Liver (tissue), 9 donors: ENCODE data around the gene ITGB2. TPM values are rescaled to one million over a fixed set of nuclear protein-coding genes. Genes with fewer than 3 reads are reported as not detected.

ENCODE experiments used
- DNase-seq: peaks from one replicate; pipeline ENCODE4 v3.0.0-alpha.2; 2017; ENCODE audit warnings: low spot score
- H3K27ac ChIP-seq, 2 donors: one replicate each; pipeline ENCODE4 v1.7.0; 2013; ENCODE audit warnings: inconsistent platforms in 2 of 2, low read length in 2 of 2, control low read depth in 1 of 2, low read depth in 1 of 2, mild to moderate bottlenecking in 1 of 2
- H3K27me3 ChIP-seq, 4 donors: one replicate each; pipeline versions ENCODE4 v1.6.1 to v1.7.0; 2013; ENCODE audit warnings: low read length in 3 of 4, inconsistent platforms in 1 of 4, mild to moderate bottlenecking in 1 of 4, moderate library complexity in 1 of 4; ENCODE audit not compliant: control insufficient read depth in 4 of 4, insufficient read depth in 4 of 4
- H3K36me3 ChIP-seq, 4 donors: one replicate each; pipeline versions ENCODE4 v1.6.1 to v1.7.0; 2013; ENCODE audit warnings: low read length in 3 of 4, mild to moderate bottlenecking in 3 of 4, low read depth in 1 of 4, moderate library complexity in 1 of 4; ENCODE audit not compliant: control insufficient read depth in 4 of 4, insufficient read depth in 3 of 4
- H3K4me1 ChIP-seq, 4 donors: one replicate each; pipeline versions ENCODE4 v1.6.1 to v1.7.0; 2013; ENCODE audit warnings: low read length in 3 of 4, mild to moderate bottlenecking in 3 of 4, moderate library complexity in 1 of 4; ENCODE audit not compliant: control insufficient read depth in 4 of 4, insufficient read depth in 4 of 4
- H3K4me3 ChIP-seq, 3 donors: one replicate each; pipeline versions ENCODE4 v1.6.1 to v1.7.0; 2013; ENCODE audit warnings: low read length in 3 of 3, control low read depth in 1 of 3, low read depth in 1 of 3, mild to moderate bottlenecking in 1 of 3
- H3K9ac ChIP-seq, 2 donors: one replicate each; pipeline ENCODE4 v1.7.0; 2013; ENCODE audit warnings: low read length in 2 of 2, mild to moderate bottlenecking in 2 of 2, moderate library complexity in 2 of 2, control low read depth in 1 of 2, low read depth in 1 of 2
- H3K9me3 ChIP-seq, 4 donors: one replicate each; pipeline versions ENCODE4 v1.6.1 to v1.7.0; 2013; ENCODE audit warnings: low read length in 3 of 4; ENCODE audit not compliant: control insufficient read depth in 4 of 4
- EGR1 ChIP-seq, 2 donors: IDR thresholded peaks; 2 replicates each; pipeline ENCODE4 v1.6.1; 2016 to 2018; ENCODE audit warnings: antibody characterized with exemption in 2 of 2, low read depth in 2 of 2
- FOXA1 ChIP-seq: IDR thresholded peaks from 2 replicates; pipeline ENCODE4 v1.6.1; 2016; ENCODE audit warnings: antibody characterized with exemption
- FOXA2 ChIP-seq: IDR thresholded peaks from 2 replicates; pipeline ENCODE4 v1.6.1; 2016; ENCODE audit warnings: antibody characterized with exemption
- GABPA ChIP-seq, 2 donors: IDR thresholded peaks in 1 of 2; conservative IDR thresholded peaks in 1 of 2; 2 replicates each; pipeline ENCODE4 v1.6.1; 2016; ENCODE audit warnings: antibody characterized with exemption in 2 of 2, mild to moderate bottlenecking in 1 of 2, moderate library complexity in 1 of 2
- HNF4A ChIP-seq, 2 donors: conservative IDR thresholded peaks; 2 replicates each; pipeline ENCODE4 v1.6.1; 2016; ENCODE audit warnings: antibody characterized with exemption in 2 of 2, mild to moderate bottlenecking in 2 of 2
- HNF4G ChIP-seq: IDR thresholded peaks from 2 replicates; pipeline ENCODE4 v1.6.1; 2016; ENCODE audit warnings: antibody characterized with exemption
- JUND ChIP-seq, 2 donors: IDR thresholded peaks; 2 replicates each; pipeline ENCODE4 v1.6.1; 2016; ENCODE audit warnings: antibody characterized with exemption in 2 of 2
- NR2F2 ChIP-seq: IDR thresholded peaks from 2 replicates; pipeline ENCODE4 v1.6.1; 2016; ENCODE audit warnings: antibody characterized with exemption
- RAD21 ChIP-seq, 2 donors: IDR thresholded peaks; 2 replicates each; pipeline ENCODE4 v1.6.1; 2016; ENCODE audit warnings: antibody characterized with exemption in 2 of 2, mild to moderate bottlenecking in 2 of 2
- SP1 ChIP-seq: IDR thresholded peaks from 2 replicates; pipeline ENCODE4 v1.6.1; 2018; ENCODE audit warnings: antibody characterized with exemption, mild to moderate bottlenecking
- TAF1 ChIP-seq: conservative IDR thresholded peaks from 2 replicates; pipeline ENCODE4 v1.6.1; 2016; ENCODE audit warnings: antibody characterized with exemption, mild to moderate bottlenecking
- YY1 ChIP-seq: IDR thresholded peaks from 2 replicates; pipeline ENCODE4 v1.6.1; 2016; ENCODE audit warnings: antibody characterized with exemption, mild to moderate bottlenecking
- WGBS: extraction: QIAGEN DNeasy Blood & Tissue Kit; methylation state at CpG from one replicate; pipeline ENCODE4 v1.1.7; 2013; 5-methylcytosine and 5-hydroxymethylcytosine counted together
- polyA plus RNA-seq, 2 donors: library from polyadenylated mRNA; stranded (reverse) in 1 of 2; unstranded in 1 of 2; fragments of 200-250 nt in 1 of 2; fragments of >200 nt in 1 of 2; fragmentation: Nextera tagmentation in 1 of 2; extraction: Ambion mirVana in 1 of 2; gene quantifications; one replicate each; pipeline versions ENCODE4 v1.2.1 to v1.2.3, GENCODE V29; 2013 to 2015
- total RNA-seq, 2 donors: library from RNA; depleted of rRNA; stranded (reverse); fragments of >200 nt; gene quantifications; one replicate each; pipeline ENCODE4 v1.2.3, GENCODE V29; 2014
- TF ChIP-seq, protein P1 (sequence below): IDR thresholded peaks from 2 replicates; pipeline ENCODE4 v1.6.1; 2016; ENCODE audit warnings: antibody characterized with exemption
- TF ChIP-seq, protein P2 (sequence below): IDR thresholded peaks from 2 replicates; pipeline ENCODE4 v1.6.1; 2016; ENCODE audit warnings: antibody characterized with exemption
- TF ChIP-seq, protein P3 (sequence below): fragments of 150-350 bp; IDR thresholded peaks from 2 replicates; pipeline ENCODE4 v1.5.1; 2017; ENCODE audit warnings: improper control_type of control experiment, low read depth, low read length; ENCODE audit not compliant: missing input control
- TF ChIP-seq, protein P4 (sequence below): IDR thresholded peaks from 2 replicates; pipeline ENCODE4 v1.6.1; 2016; ENCODE audit warnings: antibody characterized with exemption, mild to moderate bottlenecking
- TF ChIP-seq, protein P5 (sequence below): IDR thresholded peaks from 2 replicates; pipeline ENCODE4 v1.6.1; 2016; ENCODE audit warnings: antibody characterized with exemption
- donor health status: healthy.
- donor health status: healthy.
- donor health status: healthy.
- donor health status: healthy.
- donor health status: healthy.

ITGB2 gene
- total and polyA plus RNA-seq, 4 donors, result 9.6 to 50.6 (median 28.7) TPM

DNA sequence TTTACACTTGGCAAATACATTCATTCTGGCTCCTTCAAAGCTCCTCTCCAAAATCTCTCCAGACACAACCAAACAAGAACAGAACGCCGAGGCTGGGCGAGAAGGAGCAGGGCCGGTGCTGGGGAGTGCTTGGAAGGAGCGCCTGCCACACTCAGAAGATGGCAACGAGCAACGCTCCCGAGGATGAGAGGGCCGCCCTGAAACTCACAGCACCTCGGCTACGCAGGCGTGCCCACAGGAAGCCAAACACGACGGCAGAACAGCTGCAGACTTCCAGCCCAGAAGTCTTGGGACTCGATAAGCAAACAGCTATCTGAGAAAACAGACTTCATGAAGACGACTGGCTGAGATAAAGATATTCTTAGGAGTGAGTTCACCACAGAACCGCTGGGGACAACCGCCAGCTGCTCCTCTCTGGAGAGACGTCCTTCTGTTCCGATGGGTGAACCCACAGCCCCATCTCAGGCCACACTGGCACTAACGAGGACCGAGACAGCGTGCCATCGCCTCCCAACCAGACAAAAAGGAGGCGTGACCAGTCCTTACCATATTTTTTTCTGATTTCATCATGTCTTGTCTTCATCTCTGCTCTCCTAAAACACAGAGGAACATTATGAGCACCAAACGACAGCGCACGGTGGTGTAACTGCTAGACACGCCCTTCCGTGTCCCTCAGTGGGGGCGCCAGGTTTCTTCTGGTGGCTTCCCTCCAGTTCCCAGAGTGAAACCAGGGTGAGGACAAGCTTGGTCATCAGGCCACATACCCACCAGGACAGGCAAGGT lies 65.8 kb downstream of the ITGB2 start:
- Histone ChIP-seq H3K9ac (no peak overlapping the region), H3K9me3 (no peaks in the 10 kb centered on the region), H3K27ac (no peak overlapping the region), H3K36me3 (peaks cover 20 to 58% (median 49%) of the 10 kb centered on the region in 4 donors), H3K4me3 (no peak overlapping the region), H3K27me3 (no peaks in the 10 kb centered on the region), H3K4me1 (no peaks in the 10 kb centered on the region)
- 89% methylated on average over 31 of the region's 31 CpGs for WGBS
- DNase-seq, result peak; percentile 76
- TF ChIP-seq FOXA2, result no peak
- no peak for TF ChIP-seq HNF4G
- TF ChIP-seq, protein P1, sequence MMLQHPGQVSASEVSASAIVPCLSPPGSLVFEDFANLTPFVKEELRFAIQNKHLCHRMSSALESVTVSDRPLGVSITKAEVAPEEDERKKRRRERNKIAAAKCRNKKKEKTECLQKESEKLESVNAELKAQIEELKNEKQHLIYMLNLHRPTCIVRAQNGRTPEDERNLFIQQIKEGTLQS, result no peak
- TF ChIP-seq YY1, result no peak
- TF ChIP-seq, protein P2, sequence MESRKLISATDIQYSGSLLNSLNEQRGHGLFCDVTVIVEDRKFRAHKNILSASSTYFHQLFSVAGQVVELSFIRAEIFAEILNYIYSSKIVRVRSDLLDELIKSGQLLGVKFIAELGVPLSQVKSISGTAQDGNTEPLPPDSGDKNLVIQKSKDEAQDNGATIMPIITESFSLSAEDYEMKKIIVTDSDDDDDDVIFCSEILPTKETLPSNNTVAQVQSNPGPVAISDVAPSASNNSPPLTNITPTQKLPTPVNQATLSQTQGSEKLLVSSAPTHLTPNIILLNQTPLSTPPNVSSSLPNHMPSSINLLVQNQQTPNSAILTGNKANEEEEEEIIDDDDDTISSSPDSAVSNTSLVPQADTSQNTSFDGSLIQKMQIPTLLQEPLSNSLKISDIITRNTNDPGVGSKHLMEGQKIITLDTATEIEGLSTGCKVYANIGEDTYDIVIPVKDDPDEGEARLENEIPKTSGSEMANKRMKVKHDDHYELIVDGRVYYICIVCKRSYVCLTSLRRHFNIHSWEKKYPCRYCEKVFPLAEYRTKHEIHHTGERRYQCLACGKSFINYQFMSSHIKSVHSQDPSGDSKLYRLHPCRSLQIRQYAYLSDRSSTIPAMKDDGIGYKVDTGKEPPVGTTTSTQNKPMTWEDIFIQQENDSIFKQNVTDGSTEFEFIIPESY, result no peak
- no peak for TF ChIP-seq FOXA1
- TF ChIP-seq SP1, result no peak
- TF ChIP-seq, protein P3, sequence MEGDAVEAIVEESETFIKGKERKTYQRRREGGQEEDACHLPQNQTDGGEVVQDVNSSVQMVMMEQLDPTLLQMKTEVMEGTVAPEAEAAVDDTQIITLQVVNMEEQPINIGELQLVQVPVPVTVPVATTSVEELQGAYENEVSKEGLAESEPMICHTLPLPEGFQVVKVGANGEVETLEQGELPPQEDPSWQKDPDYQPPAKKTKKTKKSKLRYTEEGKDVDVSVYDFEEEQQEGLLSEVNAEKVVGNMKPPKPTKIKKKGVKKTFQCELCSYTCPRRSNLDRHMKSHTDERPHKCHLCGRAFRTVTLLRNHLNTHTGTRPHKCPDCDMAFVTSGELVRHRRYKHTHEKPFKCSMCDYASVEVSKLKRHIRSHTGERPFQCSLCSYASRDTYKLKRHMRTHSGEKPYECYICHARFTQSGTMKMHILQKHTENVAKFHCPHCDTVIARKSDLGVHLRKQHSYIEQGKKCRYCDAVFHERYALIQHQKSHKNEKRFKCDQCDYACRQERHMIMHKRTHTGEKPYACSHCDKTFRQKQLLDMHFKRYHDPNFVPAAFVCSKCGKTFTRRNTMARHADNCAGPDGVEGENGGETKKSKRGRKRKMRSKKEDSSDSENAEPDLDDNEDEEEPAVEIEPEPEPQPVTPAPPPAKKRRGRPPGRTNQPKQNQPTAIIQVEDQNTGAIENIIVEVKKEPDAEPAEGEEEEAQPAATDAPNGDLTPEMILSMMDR, result no peak
- no peak for TF ChIP-seq NR2F2
- TF ChIP-seq GABPA (IDR thresholded peaks at IDR 0.05 in 1 of 2, conservative IDR thresholded peaks at IDR 0.05 in 1 of 2), result no peak
- TF ChIP-seq RAD21 (IDR thresholded peaks at IDR 0.05), result no peak
- TF ChIP-seq EGR1 (IDR thresholded peaks at IDR 0.05; ENCODE audit: low read depth in 2 of 2), result no peak
- TF ChIP-seq JUND (IDR thresholded peaks at IDR 0.05), result no peak
- TF ChIP-seq TAF1, result no peak
- TF ChIP-seq, protein P4, sequence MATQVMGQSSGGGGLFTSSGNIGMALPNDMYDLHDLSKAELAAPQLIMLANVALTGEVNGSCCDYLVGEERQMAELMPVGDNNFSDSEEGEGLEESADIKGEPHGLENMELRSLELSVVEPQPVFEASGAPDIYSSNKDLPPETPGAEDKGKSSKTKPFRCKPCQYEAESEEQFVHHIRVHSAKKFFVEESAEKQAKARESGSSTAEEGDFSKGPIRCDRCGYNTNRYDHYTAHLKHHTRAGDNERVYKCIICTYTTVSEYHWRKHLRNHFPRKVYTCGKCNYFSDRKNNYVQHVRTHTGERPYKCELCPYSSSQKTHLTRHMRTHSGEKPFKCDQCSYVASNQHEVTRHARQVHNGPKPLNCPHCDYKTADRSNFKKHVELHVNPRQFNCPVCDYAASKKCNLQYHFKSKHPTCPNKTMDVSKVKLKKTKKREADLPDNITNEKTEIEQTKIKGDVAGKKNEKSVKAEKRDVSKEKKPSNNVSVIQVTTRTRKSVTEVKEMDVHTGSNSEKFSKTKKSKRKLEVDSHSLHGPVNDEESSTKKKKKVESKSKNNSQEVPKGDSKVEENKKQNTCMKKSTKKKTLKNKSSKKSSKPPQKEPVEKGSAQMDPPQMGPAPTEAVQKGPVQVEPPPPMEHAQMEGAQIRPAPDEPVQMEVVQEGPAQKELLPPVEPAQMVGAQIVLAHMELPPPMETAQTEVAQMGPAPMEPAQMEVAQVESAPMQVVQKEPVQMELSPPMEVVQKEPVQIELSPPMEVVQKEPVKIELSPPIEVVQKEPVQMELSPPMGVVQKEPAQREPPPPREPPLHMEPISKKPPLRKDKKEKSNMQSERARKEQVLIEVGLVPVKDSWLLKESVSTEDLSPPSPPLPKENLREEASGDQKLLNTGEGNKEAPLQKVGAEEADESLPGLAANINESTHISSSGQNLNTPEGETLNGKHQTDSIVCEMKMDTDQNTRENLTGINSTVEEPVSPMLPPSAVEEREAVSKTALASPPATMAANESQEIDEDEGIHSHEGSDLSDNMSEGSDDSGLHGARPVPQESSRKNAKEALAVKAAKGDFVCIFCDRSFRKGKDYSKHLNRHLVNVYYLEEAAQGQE, result no peak

DNA sequence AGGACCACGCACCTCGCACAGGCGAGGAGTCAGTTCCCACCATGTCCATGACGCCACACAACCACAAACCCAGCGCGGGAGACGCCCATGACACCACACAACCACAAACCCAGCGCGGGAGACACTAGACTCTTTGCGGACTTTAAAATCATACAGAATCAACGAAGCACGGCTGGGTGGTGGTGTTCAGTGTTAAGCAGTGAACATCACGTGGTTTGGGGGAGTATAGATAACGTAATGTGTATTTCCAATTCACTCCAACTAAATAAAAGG lies 66.4 kb downstream of the ITGB2 start:
- Histone ChIP-seq H3K9me3 (no peaks in the 10 kb centered on the region), H3K9ac (no peak overlapping the region), H3K27me3 (no peaks in the 10 kb centered on the region), H3K4me3 (no peak overlapping the region), H3K36me3 (peaks cover 22 to 59% (median 51%) of the 10 kb centered on the region in 4 donors), H3K4me1 (no peaks in the 10 kb centered on the region), H3K27ac (no peak overlapping the region)
- 85% methylated on average over 14 of the region's 14 CpGs for WGBS
- peak; percentile 61 for DNase-seq
- TF ChIP-seq NR2F2 (no peak), HNF4A (conservative IDR thresholded peaks at IDR 0.05) (no peak), HNF4G (no peak), TAF1 (no peak), JUND (IDR thresholded peaks at IDR 0.05) (no peak), SP1 (no peak), FOXA1 (no peak), GABPA (IDR thresholded peaks at IDR 0.05 in 1 of 2, conservative IDR thresholded peaks at IDR 0.05 in 1 of 2) (no peak), FOXA2 (no peak)
- TF ChIP-seq, protein P4, result no peak
- TF ChIP-seq, protein P3, result no peak
- TF ChIP-seq, protein P5, sequence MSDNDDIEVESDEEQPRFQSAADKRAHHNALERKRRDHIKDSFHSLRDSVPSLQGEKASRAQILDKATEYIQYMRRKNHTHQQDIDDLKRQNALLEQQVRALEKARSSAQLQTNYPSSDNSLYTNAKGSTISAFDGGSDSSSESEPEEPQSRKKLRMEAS, result no peak
